KOPT-K1 (cell line): ENCODE measurements around the gene SDK1.

Source experiments
- H3K27ac ChIP-seq: fragments of 200-600 bp; sonication (generic); 2 replicates; pipeline ENCODE4 v1.5.1; 2016; ENCODE audit warnings: antibody characterized with exemption, mild to moderate bottlenecking, low read depth, low read length; ENCODE audit not compliant: poor library complexity, severe bottlenecking
- H3K36me3 ChIP-seq: fragments of 200-600 bp; sonication (generic); 2 replicates; pipeline ENCODE4 v1.5.1; 2017; ENCODE audit warnings: antibody characterized with exemption, mild to moderate bottlenecking, low read length, moderate library complexity; ENCODE audit not compliant: insufficient read depth
- H3K9me3 ChIP-seq: fragments of 200-600 bp; sonication (generic); 2 replicates; pipeline ENCODE4 v1.5.1; 2017; ENCODE audit warnings: antibody characterized with exemption, low read length, mild to moderate bottlenecking; ENCODE audit not compliant: insufficient read depth, poor library complexity, severe bottlenecking

SDK1 gene

GRCh38 chr7:3434611-3435010 lies 133.6 kb downstream of the SDK1 start:
- no peaks in the 10 kb centered on the region for H3K9me3 ChIP-seq
- no peaks in the 10 kb centered on the region for H3K36me3 ChIP-seq
- no peak overlapping the region for H3K27ac ChIP-seq

GRCh38 chr7:3436112-3436511 lies 135.1 kb downstream of the SDK1 start:
- no peak overlapping the region for H3K27ac ChIP-seq
- H3K36me3 ChIP-seq: no peaks in the 10 kb centered on the region
- H3K9me3 ChIP-seq: no peaks in the 10 kb centered on the region

- no peak overlapping the region for H3K27ac ChIP-seq
- no peaks in the 10 kb centered on the region for H3K36me3 ChIP-seq
- H3K9me3 ChIP-seq: no peaks in the 10 kb centered on the region
Observed at GRCh38 chr7:3436746-3437145, 135.7 kb downstream of the SDK1 start.

- Histone ChIP-seq H3K27ac (no peak overlapping the region), H3K36me3 (no peaks in the 10 kb centered on the region), H3K9me3 (no peaks in the 10 kb centered on the region)
Observed at GRCh38 chr7:3437467-3437866, 136.4 kb downstream of the SDK1 start.

- Histone ChIP-seq H3K9me3 (no peaks in the 10 kb centered on the region), H3K36me3 (no peaks in the 10 kb centered on the region), H3K27ac (no peak overlapping the region)
Observed at GRCh38 chr7:3438352-3438751, 137.3 kb downstream of the SDK1 start.

DNA sequence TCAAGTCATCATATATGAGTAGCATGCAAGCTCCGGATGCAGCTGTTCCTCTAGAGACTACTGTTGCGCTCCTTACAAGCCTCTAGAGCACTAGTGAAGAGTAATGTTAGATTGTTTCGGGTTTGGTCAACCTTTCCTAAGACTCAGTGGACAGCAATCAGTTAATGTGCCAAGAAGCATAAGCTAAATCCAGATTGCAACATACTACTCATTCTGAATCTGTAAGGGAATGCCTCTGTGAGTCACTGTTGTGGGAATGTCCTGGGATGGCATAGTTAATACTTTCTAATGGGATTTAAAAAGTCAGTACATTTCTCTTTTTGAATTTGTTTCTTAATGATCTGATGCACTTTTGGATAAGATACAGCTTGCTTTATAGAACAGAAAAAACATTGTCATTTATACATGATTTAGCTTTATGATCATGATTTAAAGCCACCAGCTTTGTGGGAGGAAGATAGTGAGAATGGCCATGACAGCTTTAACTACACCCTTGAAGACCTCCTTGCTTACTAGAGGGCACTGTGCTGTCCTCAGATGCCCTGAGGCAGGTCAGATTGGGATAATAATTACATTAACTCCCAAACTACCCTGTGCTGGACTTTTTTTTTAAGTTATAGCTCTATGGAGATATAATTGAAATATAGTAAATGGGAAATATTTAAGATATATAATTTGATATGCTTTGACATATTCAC lies 138.4 kb downstream of the SDK1 start:
- H3K36me3 ChIP-seq: no peaks in the 10 kb centered on the region
- H3K9me3 ChIP-seq: no peaks in the 10 kb centered on the region
- no peak overlapping the region for H3K27ac ChIP-seq

- Histone ChIP-seq H3K27ac (no peak overlapping the region), H3K36me3 (no peaks in the 10 kb centered on the region), H3K9me3 (peaks cover 4% of the 10 kb centered on the region)
Observed at GRCh38 chr7:3440509-3440908, 139.5 kb downstream of the SDK1 start.

DNA sequence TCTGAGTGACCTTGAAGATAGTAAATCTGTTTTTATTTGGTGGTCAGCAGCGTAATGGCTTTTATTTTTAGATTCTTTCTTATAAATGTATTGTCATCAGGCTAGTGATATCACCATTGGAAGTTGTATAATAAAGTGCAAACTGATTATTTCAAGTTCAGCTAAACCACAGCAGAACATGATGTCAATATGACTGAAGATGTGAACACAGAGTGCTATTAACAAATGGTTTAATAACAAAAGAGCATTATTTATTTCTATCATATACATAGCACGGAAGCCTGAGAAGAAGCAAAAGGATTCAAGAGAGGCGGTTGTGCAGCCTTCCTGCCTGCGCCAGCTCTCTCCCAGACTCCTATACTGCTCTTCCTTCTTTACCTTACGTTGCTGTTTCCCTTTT lies 142.7 kb downstream of the SDK1 start:
- Histone ChIP-seq H3K27ac (no peak overlapping the region), H3K36me3 (no peaks in the 10 kb centered on the region), H3K9me3 (peaks cover 11% of the 10 kb centered on the region)

DNA sequence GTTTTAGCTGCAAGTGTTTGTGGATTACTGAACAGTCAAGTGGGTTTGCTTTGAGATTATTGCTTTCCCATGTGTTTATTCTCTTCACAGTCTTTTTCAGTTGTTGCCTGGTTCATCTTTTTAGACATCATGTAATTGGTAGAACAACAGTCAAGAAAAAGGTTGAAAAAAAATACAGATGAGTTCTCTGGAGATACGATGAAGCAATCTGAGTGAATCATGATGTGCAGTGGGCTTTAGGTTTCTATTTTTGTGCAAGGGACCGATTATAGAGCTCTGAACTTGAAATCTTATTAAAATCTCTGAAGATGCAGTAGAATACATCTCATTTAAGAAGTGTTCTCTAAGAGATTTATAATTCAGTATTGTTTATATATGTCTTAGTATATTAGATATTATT lies 145.7 kb downstream of the SDK1 start:
- Histone ChIP-seq H3K9me3 (peaks cover 16% of the 10 kb centered on the region), H3K27ac (no peak overlapping the region), H3K36me3 (no peaks in the 10 kb centered on the region)

DNA sequence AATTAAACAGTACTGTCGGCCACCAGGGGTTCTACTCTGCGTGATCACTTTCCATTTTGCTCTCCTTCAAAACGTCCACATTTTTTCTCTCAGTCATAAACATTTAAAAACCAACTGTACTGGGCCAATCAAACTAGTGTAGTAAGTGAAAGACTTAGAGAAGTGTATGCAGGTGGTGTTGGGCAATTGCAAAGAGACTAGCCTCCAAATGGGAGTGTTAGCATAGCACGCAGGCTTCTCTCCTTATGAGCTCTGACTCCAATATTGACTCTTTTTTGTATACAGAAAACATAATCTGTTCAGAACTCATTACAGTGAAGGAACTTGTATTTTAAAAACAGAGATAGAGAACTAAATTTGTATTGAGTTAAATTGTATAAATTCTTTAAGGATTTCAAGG lies 150.6 kb downstream of the SDK1 start:
- Histone ChIP-seq H3K27ac (no peak overlapping the region), H3K36me3 (no peaks in the 10 kb centered on the region), H3K9me3 (peaks cover 5% of the 10 kb centered on the region)

DNA sequence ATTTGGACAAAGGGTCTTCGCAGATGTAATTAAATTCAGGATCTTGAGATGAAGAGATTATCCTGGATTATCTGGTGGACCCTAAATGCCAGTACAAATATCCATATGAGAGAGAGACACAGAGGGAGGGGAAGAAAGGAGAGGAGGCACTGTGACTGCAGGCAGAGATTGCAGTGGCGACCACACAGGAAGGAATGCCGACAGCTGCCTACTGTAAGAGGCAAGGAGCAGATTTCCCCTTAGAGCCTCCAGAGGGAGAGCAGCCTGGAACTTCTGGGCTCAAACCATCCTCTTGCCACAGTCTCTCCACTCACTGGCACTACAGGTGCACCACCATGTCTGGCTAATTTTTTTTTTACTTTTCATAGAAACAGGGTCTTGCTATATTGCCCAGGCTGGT lies 152.3 kb downstream of the SDK1 start:
- Histone ChIP-seq H3K27ac (no peak overlapping the region), H3K36me3 (no peaks in the 10 kb centered on the region), H3K9me3 (peaks cover 5% of the 10 kb centered on the region)

GRCh38 chr7:3455806-3456595 lies 154.9 kb downstream of the SDK1 start:
- Histone ChIP-seq H3K27ac (no peak overlapping the region), H3K9me3 (no peaks in the 10 kb centered on the region), H3K36me3 (no peaks in the 10 kb centered on the region)

DNA sequence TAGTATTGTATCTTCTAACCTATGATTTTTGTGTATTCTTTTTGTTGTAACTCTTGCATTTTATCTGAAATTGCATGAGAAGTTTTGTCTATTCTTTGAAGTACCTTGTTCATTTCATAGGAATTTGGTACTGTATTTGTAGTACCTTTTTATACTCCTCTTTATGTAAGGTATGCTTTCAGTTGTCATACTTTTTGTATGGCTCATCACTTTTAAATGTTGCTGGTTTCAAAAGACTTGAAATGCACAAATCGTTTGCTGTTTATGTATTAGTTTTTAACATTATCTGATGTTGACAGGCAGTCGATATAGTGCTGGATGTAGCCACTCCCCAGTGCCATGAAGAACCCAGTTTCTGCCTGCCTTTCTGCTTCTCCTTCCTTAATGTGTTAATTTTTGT lies 158.1 kb downstream of the SDK1 start:
- Histone ChIP-seq H3K9me3 (no peaks in the 10 kb centered on the region), H3K36me3 (no peaks in the 10 kb centered on the region), H3K27ac (no peak overlapping the region)

DNA sequence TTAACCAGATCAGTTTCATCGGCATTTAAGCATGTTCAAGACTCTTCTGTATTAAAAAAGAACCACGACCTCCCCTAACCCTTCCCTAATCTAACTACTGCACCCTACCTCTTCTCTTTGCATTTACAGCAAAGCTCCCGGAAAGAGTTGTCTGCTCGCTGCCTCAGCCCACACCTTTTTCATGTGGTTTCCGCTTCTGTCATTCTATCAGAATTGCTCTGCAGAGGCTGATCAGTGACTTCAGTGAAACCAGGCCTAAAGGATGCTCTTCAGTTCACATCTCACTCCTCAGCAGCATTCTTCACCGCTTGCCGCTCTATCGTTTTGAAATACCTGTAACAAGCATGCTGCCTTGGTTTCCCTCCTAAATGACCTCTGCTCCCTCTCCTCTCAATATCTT lies 160.9 kb downstream of the SDK1 start:
- Histone ChIP-seq H3K27ac (no peak overlapping the region), H3K36me3 (no peaks in the 10 kb centered on the region), H3K9me3 (no peaks in the 10 kb centered on the region)

- Histone ChIP-seq H3K9me3 (no peaks in the 10 kb centered on the region), H3K36me3 (no peaks in the 10 kb centered on the region), H3K27ac (no peak overlapping the region)
Observed at GRCh38 chr7:3463696-3464095, 162.6 kb downstream of the SDK1 start.
